Measurements from ENCODE around the gene KCNMA1.

The KCNMA1 gene

DNA sequence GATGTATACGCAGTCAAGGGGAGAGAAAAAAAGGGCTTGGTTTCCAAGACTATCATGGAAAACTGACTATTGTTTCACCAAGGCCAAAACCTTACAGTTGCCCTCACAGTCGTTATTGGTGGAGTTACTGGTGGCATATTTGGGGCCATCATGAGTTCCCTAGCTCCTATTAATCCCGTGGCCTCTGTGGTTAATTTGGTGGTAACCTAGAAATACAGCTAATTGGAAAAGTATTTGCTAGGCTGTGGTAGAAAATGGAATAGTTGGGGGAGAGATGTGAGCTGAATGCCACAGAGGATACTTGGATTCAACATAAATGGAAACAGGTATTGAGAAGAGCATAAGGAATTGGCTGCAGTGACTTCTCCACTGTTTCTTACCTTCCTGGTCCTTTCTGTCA, 450.7 kb downstream of the KCNMA1 start:
- Histone ChIP-seq H3K27me3 (ENCODE audit: control insufficient read depth, insufficient read depth, low read length) (no peaks in the 10 kb centered on the region), H3K9ac (ENCODE audit: low read depth, low read length) (no peak overlapping the region), H3K9me3 (ENCODE audit: control insufficient read depth, insufficient read depth, low read length) (no peaks in the 10 kb centered on the region), H3K36me3 (ENCODE audit: control insufficient read depth, insufficient read depth, low read length) (no peaks in the 10 kb centered on the region), H3K4me1 (ENCODE audit: control insufficient read depth, insufficient read depth, low read length) (no peaks in the 10 kb centered on the region), H3K4me3 (ENCODE audit: low read depth, low read length) (no peak overlapping the region)

GRCh38 chr10:77185696-77186095, 451.9 kb downstream of the KCNMA1 start:
- no peaks in the 10 kb centered on the region for H3K4me1 ChIP-seq (ENCODE audit: control insufficient read depth, insufficient read depth, low read length)
- no peak overlapping the region for H3K9ac ChIP-seq (ENCODE audit: low read depth, low read length)
- H3K4me3 ChIP-seq (ENCODE audit: low read depth, low read length) = no peak overlapping the region

DNA sequence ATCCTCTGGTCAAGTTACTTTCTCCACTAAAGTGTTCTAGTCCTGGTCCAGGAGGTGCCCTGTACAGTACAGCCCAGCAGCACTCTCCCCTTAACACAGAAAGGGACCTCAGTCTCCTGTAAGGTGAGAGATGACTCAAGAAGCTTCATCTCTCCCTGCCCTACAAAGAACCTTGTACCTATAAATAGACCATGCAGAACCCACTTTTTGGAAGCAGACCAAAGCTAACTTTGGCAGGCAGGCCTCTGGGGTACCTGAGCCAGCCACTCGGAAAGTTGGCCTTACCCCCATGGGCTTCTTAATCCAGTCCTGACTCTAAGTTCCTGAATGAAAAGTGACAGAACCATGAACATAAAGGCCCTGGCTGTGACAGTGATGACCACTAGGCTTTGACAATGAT, 454.8 kb downstream of the KCNMA1 start:
- H3K9ac ChIP-seq (ENCODE audit: low read depth, low read length) = no peak overlapping the region
- no peak overlapping the region for H3K4me3 ChIP-seq (ENCODE audit: low read depth, low read length)
- H3K4me1 ChIP-seq (ENCODE audit: control insufficient read depth, insufficient read depth, low read length) = no peaks in the 10 kb centered on the region
- H3K36me3 ChIP-seq (ENCODE audit: control insufficient read depth, insufficient read depth, low read length) = no peaks in the 10 kb centered on the region
- no peaks in the 10 kb centered on the region for H3K9me3 ChIP-seq (ENCODE audit: control insufficient read depth, insufficient read depth, low read length)
- H3K27me3 ChIP-seq (ENCODE audit: control insufficient read depth, insufficient read depth, low read length) = no peaks in the 10 kb centered on the region

More at GRCh38 chr10:77185696-77186095, 451.9 kb downstream of the KCNMA1 start:
- no peaks in the 10 kb centered on the region for H3K27me3 ChIP-seq (ENCODE audit: control insufficient read depth, insufficient read depth, low read length)
- H3K36me3 ChIP-seq (ENCODE audit: control insufficient read depth, insufficient read depth, low read length) = no peaks in the 10 kb centered on the region
- no peaks in the 10 kb centered on the region for H3K9me3 ChIP-seq (ENCODE audit: control insufficient read depth, insufficient read depth, low read length)

DNA sequence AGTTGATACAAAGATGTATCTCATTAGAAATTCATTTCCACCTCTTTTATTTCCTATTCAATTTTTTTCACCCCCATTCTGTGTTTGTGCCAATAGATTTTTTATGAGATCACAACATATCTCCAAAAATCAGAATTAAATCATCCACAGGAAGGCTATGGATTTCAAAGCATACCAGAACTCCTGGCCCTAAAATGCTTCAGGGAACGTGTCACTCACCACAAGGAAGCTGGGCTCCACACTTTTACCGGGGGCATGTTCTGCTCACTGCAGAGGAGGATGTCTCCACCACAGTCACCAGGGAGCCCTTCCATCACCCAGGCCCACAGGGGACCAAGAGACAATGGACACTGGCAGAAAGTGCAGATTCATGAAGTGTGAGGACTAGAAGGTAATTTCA, 456.8 kb downstream of the KCNMA1 start:
- Histone ChIP-seq H3K4me3 (ENCODE audit: low read depth, low read length) (no peak overlapping the region), H3K9me3 (ENCODE audit: control insufficient read depth, insufficient read depth, low read length) (no peaks in the 10 kb centered on the region), H3K4me1 (ENCODE audit: control insufficient read depth, insufficient read depth, low read length) (no peaks in the 10 kb centered on the region), H3K9ac (ENCODE audit: low read depth, low read length) (no peak overlapping the region), H3K27me3 (ENCODE audit: control insufficient read depth, insufficient read depth, low read length) (no peaks in the 10 kb centered on the region), H3K36me3 (ENCODE audit: control insufficient read depth, insufficient read depth, low read length) (no peaks in the 10 kb centered on the region)

DNA sequence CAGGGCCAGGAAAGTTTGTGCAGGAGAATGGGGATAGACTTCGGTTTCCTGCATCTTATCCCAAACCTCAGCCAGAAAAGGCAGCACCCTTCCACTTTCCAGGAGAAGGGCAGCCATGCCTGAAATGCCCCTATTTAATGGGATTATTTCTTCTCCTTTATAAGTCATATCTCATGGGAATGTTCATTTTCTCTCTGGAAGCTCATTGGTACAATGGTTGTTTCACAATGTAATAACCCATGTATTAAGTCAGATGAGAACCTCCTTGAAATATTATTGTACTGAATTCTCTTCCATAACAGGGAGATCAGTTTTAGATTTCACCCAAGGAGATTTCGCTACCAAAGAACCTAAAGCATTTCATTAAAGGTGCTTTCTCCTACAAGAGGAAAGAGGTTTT, 457.5 kb downstream of the KCNMA1 start:
- Histone ChIP-seq H3K4me1 (ENCODE audit: control insufficient read depth, insufficient read depth, low read length) (no peaks in the 10 kb centered on the region), H3K9me3 (ENCODE audit: control insufficient read depth, insufficient read depth, low read length) (no peaks in the 10 kb centered on the region), H3K27me3 (ENCODE audit: control insufficient read depth, insufficient read depth, low read length) (no peaks in the 10 kb centered on the region), H3K4me3 (ENCODE audit: low read depth, low read length) (no peak overlapping the region), H3K36me3 (ENCODE audit: control insufficient read depth, insufficient read depth, low read length) (no peaks in the 10 kb centered on the region), H3K9ac (ENCODE audit: low read depth, low read length) (no peak overlapping the region)

GRCh38 chr10:77179015-77179695, 458.5 kb downstream of the KCNMA1 start:
- Histone ChIP-seq H3K9me3 (ENCODE audit: control insufficient read depth, insufficient read depth, low read length) (no peaks in the 10 kb centered on the region), H3K4me1 (ENCODE audit: control insufficient read depth, insufficient read depth, low read length) (no peaks in the 10 kb centered on the region), H3K27me3 (ENCODE audit: control insufficient read depth, insufficient read depth, low read length) (no peaks in the 10 kb centered on the region), H3K9ac (ENCODE audit: low read depth, low read length) (no peak overlapping the region), H3K4me3 (ENCODE audit: low read depth, low read length) (no peak overlapping the region), H3K36me3 (ENCODE audit: control insufficient read depth, insufficient read depth, low read length) (no peaks in the 10 kb centered on the region)

GRCh38 chr10:77177589-77177988, 460.0 kb downstream of the KCNMA1 start:
- Histone ChIP-seq H3K9ac (ENCODE audit: low read depth, low read length) (no peak overlapping the region), H3K27me3 (ENCODE audit: control insufficient read depth, insufficient read depth, low read length) (no peaks in the 10 kb centered on the region), H3K4me3 (ENCODE audit: low read depth, low read length) (no peak overlapping the region), H3K36me3 (ENCODE audit: control insufficient read depth, insufficient read depth, low read length) (no peaks in the 10 kb centered on the region), H3K9me3 (ENCODE audit: control insufficient read depth, insufficient read depth, low read length) (no peaks in the 10 kb centered on the region), H3K4me1 (ENCODE audit: control insufficient read depth, insufficient read depth, low read length) (no peaks in the 10 kb centered on the region)

- Histone ChIP-seq H3K27me3 (ENCODE audit: control insufficient read depth, insufficient read depth, low read length) (no peaks in the 10 kb centered on the region), H3K4me3 (ENCODE audit: low read depth, low read length) (no peak overlapping the region), H3K9me3 (ENCODE audit: control insufficient read depth, insufficient read depth, low read length) (no peaks in the 10 kb centered on the region), H3K36me3 (ENCODE audit: control insufficient read depth, insufficient read depth, low read length) (no peaks in the 10 kb centered on the region), H3K4me1 (ENCODE audit: control insufficient read depth, insufficient read depth, low read length) (no peaks in the 10 kb centered on the region), H3K9ac (ENCODE audit: low read depth, low read length) (no peak overlapping the region)
Observed at GRCh38 chr10:77177161-77177560, 460.4 kb downstream of the KCNMA1 start.

DNA sequence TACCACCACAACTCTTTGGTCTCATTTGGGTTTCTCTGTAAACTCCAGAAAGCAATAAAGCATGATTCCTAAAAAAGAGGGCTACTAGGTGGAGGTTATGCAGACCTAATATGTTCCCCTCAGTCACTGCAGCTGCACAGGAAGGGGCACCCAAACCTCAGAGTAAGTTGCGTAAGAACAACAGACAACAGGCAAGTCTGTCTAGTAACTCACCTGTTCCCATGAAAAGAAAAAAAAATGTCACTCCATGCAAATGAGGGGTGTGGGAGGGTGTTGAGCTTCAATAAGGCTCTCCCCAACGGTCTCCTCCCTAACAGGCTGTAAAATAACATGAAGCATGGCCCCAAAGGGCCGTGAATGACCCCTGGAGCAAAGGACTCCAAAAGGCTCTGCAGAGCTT, 461.4 kb downstream of the KCNMA1 start:
- H3K9ac ChIP-seq (ENCODE audit: low read depth, low read length) = no peak overlapping the region
- H3K36me3 ChIP-seq (ENCODE audit: control insufficient read depth, insufficient read depth, low read length) = no peaks in the 10 kb centered on the region
- no peaks in the 10 kb centered on the region for H3K9me3 ChIP-seq (ENCODE audit: control insufficient read depth, insufficient read depth, low read length)
- no peaks in the 10 kb centered on the region for H3K4me1 ChIP-seq (ENCODE audit: control insufficient read depth, insufficient read depth, low read length)
- no peak overlapping the region for H3K4me3 ChIP-seq (ENCODE audit: low read depth, low read length)
- H3K27me3 ChIP-seq (ENCODE audit: control insufficient read depth, insufficient read depth, low read length) = no peaks in the 10 kb centered on the region

- no peaks in the 10 kb centered on the region for H3K27me3 ChIP-seq (ENCODE audit: control insufficient read depth, insufficient read depth, low read length)
- H3K9me3 ChIP-seq (ENCODE audit: control insufficient read depth, insufficient read depth, low read length) = no peaks in the 10 kb centered on the region
- H3K36me3 ChIP-seq (ENCODE audit: control insufficient read depth, insufficient read depth, low read length) = no peaks in the 10 kb centered on the region
- H3K4me1 ChIP-seq (ENCODE audit: control insufficient read depth, insufficient read depth, low read length) = no peaks in the 10 kb centered on the region
- H3K4me3 ChIP-seq (ENCODE audit: low read depth, low read length) = no peak overlapping the region
- H3K9ac ChIP-seq (ENCODE audit: low read depth, low read length) = no peak overlapping the region
Observed at GRCh38 chr10:77175631-77176222, 461.9 kb downstream of the KCNMA1 start.

DNA sequence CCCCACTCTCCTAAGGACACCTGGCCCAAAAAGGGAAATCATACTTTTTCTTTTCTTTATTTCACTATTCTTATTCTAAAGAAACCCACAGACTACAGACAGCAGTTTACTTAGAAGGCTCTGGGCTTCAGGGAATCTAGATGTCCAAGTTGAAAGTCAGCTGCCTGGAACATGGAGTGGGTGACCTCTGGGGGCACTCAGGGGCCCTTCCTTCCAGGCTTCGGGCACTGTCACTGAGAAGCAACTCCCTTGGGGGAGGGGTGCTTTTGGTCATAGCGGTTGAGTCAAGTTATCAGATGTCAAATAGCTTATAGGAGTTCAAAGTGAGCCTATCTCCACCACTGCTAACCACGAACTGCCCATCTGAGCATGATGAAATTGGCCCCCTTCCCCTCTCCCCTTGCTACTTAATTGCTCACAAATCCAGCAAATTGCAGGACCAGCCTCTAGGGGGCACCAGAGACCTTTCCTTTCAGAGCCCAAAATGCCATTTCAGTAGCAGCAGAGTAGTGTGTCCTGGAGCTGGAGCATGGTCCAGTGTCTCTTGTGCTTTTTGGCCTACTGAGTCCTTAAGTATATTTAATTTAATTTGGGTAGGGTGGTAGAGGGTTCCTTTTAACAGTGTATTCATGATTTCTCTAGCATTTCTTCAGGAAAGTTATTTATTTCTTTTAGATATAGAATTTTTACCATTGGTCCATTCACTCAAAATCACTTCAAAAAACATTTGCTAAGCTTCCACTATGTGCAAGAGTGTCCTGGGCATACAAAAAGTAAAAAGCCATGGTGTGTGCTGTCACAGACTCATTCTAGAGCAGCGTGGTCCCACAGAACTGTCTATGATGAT, 463.8 kb downstream of the KCNMA1 start:
- Histone ChIP-seq H3K9me3 (ENCODE audit: control insufficient read depth, insufficient read depth, low read length) (no peaks in the 10 kb centered on the region), H3K4me3 (ENCODE audit: low read depth, low read length) (no peak overlapping the region), H3K27me3 (ENCODE audit: control insufficient read depth, insufficient read depth, low read length) (no peaks in the 10 kb centered on the region), H3K4me1 (ENCODE audit: control insufficient read depth, insufficient read depth, low read length) (no peaks in the 10 kb centered on the region), H3K9ac (ENCODE audit: low read depth, low read length) (no peak overlapping the region), H3K36me3 (ENCODE audit: control insufficient read depth, insufficient read depth, low read length) (no peaks in the 10 kb centered on the region)

DNA sequence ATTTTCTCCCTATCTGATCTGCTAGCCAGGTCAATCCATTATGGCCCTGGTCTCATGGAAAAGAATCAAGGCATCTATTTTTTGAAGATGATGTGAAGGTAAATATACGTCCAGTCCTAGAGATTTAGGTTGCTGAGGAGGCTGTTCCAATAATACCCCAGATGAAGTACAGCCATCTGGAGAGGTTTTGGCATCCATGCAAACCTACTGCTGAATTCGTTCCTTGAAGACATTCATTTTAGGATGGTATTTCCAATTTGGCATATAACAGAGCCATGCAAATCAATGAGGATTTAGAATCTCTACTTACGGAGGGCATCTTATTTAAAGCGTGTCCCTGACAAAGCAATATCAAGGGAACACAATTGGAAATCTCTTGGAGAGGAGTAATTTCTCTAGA, 465.5 kb downstream of the KCNMA1 start:
- H3K9ac ChIP-seq (ENCODE audit: low read depth, low read length) = no peak overlapping the region
- H3K4me1 ChIP-seq (ENCODE audit: control insufficient read depth, insufficient read depth, low read length) = no peaks in the 10 kb centered on the region
- H3K9me3 ChIP-seq (ENCODE audit: control insufficient read depth, insufficient read depth, low read length) = no peaks in the 10 kb centered on the region
- no peaks in the 10 kb centered on the region for H3K27me3 ChIP-seq (ENCODE audit: control insufficient read depth, insufficient read depth, low read length)
- no peaks in the 10 kb centered on the region for H3K36me3 ChIP-seq (ENCODE audit: control insufficient read depth, insufficient read depth, low read length)
- H3K4me3 ChIP-seq (ENCODE audit: low read depth, low read length) = no peak overlapping the region
